Psoas muscle (tissue), 8 donors: ENCODE results near the gene OR1F1. TPM values are rescaled to one million over a fixed set of nuclear protein-coding genes. Genes with fewer than 3 reads are reported as not detected.

ENCODE experiments used
- ATAC-seq, 4 donors: fragments of 200-7000 bp; cut with Tn5 transposase; one replicate each; pipeline ENCODE4 v1.9.1; 2020; ENCODE audit warnings: moderate library complexity in 3 of 4, mild to moderate bottlenecking in 2 of 4
- DNase-seq, 2 donors: peaks; one replicate each; pipeline ENCODE4 v3.0.0-alpha.2; 2020
- H3K27ac ChIP-seq: fragments of 200-600 bp; one replicate; pipeline ENCODE4 v1.8.0; 2022
- H3K27me3 ChIP-seq, 3 donors: fragments of 200-600 bp in 1 of 3; one replicate each; pipeline versions ENCODE4 v1.6.1 to v1.8.0; 2013 to 2022; ENCODE audit warnings: low read length in 2 of 3, mild to moderate bottlenecking in 2 of 3, moderate library complexity in 1 of 3; ENCODE audit not compliant: insufficient read depth in 3 of 3
- H3K36me3 ChIP-seq, 2 donors: fragments of 200-600 bp in 1 of 2; one replicate each; pipeline versions ENCODE4 v1.6.1 to v1.8.0; 2013 to 2022; ENCODE audit warnings: low read depth in 1 of 2, mild to moderate bottlenecking in 1 of 2, moderate library complexity in 1 of 2; ENCODE audit not compliant: insufficient read depth in 1 of 2
- H3K4me1 ChIP-seq: fragments of 200-600 bp; one replicate; pipeline ENCODE4 v1.8.0; 2022
- H3K4me3 ChIP-seq: fragments of 200-600 bp; one replicate; pipeline ENCODE4 v1.8.0; 2022; ENCODE audit warnings: mild to moderate bottlenecking
- H3K9me3 ChIP-seq: fragments of 200-600 bp; one replicate; pipeline ENCODE4 v1.8.0; 2022
- CTCF ChIP-seq: fragments of 200-600 bp; IDR thresholded peaks from one replicate; pipeline ENCODE4 v1.8.0; 2022; ENCODE audit warnings: antibody characterized with exemption
- WGBS, 3 donors: extraction: QIAGEN DNeasy Blood & Tissue Kit; methylation state at CpG; one replicate each; pipeline versions ENCODE4 v1.1.6 to v1.1.7; 2013; 5-methylcytosine and 5-hydroxymethylcytosine counted together
- intact Hi-C, 2 donors: fragments of 100-400 bp; cut with DNase I; formaldehyde crosslinking; loops; one replicate each; pipeline versions ENCODE4 v1.11.0 to v1.14.2; 2022
- polyA plus RNA-seq, 3 donors: library from polyadenylated mRNA; stranded (reverse); fragments of 200-250 nt; gene quantifications; one replicate each; pipeline ENCODE4 v1.2.3, GENCODE V29; 2013
- total RNA-seq, 4 donors: library from RNA; stranded (reverse); fragmentation: NEBNext Ultra II Directional in 2 of 4; extraction: Animal tissue kit (Norgen Biotek cat#: 25700) in 2 of 4; gene quantifications; one replicate each; pipeline versions ENCODE4 v1.2.1 to v1.2.4, GENCODE V29; 2021 to 2023
- donor health status: healthy with polysubstance abuse.
- donor health status: DM: no; HTN: no; CAD: no; lungs with moderate emphysema.
- donor health status: Bipolar disorder and iron deficiency.
- donor health status: healthy.
- donor health status: DM: yes; HTN: yes; CAD: no.
- donor health status: DM: no; HTN: no; CAD: no.
- donor health status: DM: no; HTN: no; CAD: no.
- donor health status: DM: yes; HTN: yes; CAD: no.

OR1F1 gene
- total and polyA plus RNA-seq, 7 donors, result not detected

- 29 to 64% (median 60%) methylated on average over 1 of the region's 1 CpG for WGBS, 3 donors
- ATAC-seq, result no peak
- DNase-seq, result no peak
- intact Hi-C loops, result no loop called here
- H3K36me3 ChIP-seq, result no peaks in the 10 kb centered on the region
- no peak overlapping the region for H3K27ac ChIP-seq
- no peak overlapping the region for H3K4me3 ChIP-seq
- H3K27me3 ChIP-seq, result peaks cover 0 to 6% (median 0%) of the 10 kb centered on the region in 3 donors
- TF ChIP-seq CTCF, result no peak
- H3K9me3 ChIP-seq, result peaks cover 5% of the 10 kb centered on the region
- no peaks in the 10 kb centered on the region for H3K4me1 ChIP-seq
Observed at GRCh38 chr16:3212567-3212966, 24.6 kb downstream of the OR1F1 start.

- no peak overlapping the region for H3K27ac ChIP-seq
- no peak overlapping the region for H3K4me3 ChIP-seq
- TF ChIP-seq CTCF, result no peak
- H3K4me1 ChIP-seq, result no peaks in the 10 kb centered on the region
- peaks cover 13% of the 10 kb centered on the region for H3K9me3 ChIP-seq
- intact Hi-C loops, result no loop called here
- DNase-seq (no peak), ATAC-seq (no peak)
- H3K27me3 ChIP-seq, result peaks cover 0 to 4% (median 0%) of the 10 kb centered on the region in 3 donors
- no peaks in the 10 kb centered on the region for H3K36me3 ChIP-seq
- 36 to 40% (median 37%) methylated on average over 7 of the region's 7 CpGs for WGBS, 3 donors
Observed at GRCh38 chr16:3214904-3215600, 27.0 kb downstream of the OR1F1 start.

- no peak for ATAC-seq
- intact Hi-C loops, result no loop called here
- Histone ChIP-seq H3K27ac (no peak overlapping the region), H3K27me3 (peaks cover 0 to 4% (median 0%) of the 10 kb centered on the region in 3 donors), H3K36me3 (no peaks in the 10 kb centered on the region), H3K4me3 (no peak overlapping the region), H3K9me3 (peaks cover 20% of the 10 kb centered on the region), H3K4me1 (no peaks in the 10 kb centered on the region)
- no peak for DNase-seq
- TF ChIP-seq CTCF, result no peak
- WGBS, 3 donors, result 74 to 79% (median 76%) methylated on average over 11 of the region's 11 CpGs
Observed at GRCh38 chr16:3215601-3216262, 27.7 kb downstream of the OR1F1 start.

GRCh38 chr16:3216263-3216640, 28.2 kb downstream of the OR1F1 start:
- Histone ChIP-seq H3K27me3 (peaks cover 0 to 4% (median 0%) of the 10 kb centered on the region in 3 donors), H3K9me3 (peaks cover 25% of the 10 kb centered on the region), H3K4me1 (no peaks in the 10 kb centered on the region), H3K36me3 (no peaks in the 10 kb centered on the region), H3K4me3 (no peak overlapping the region), H3K27ac (no peak overlapping the region)
- no peak for TF ChIP-seq CTCF
- DNase-seq, result no peak
- ATAC-seq, result no peak
- WGBS, 3 donors, result 42 to 53% (median 48%) methylated on average over 3 of the region's 3 CpGs
- intact Hi-C loops, result no loop called here
